Neural progenitor cell (in vitro differentiated cells): Measurements from ENCODE around the gene PHRF1. TPM values are rescaled to one million over a fixed set of nuclear protein-coding genes. Genes with fewer than 3 reads are reported as not detected.

Source experiments
- DNase-seq: peaks from one replicate; pipeline ENCODE4 v3.0.0-alpha.2; 2016; ENCODE audit warnings: low spot score
- H2AFZ ChIP-seq: fragments of 200-600 bp; sonication (generic); replicated peaks from 2 replicates; pipeline ENCODE4 v1.6.1; 2016; ENCODE audit warnings: antibody characterized with exemption
- H3F3A ChIP-seq: fragments of 200-600 bp; sonication (generic); 2 replicates; pipeline ENCODE4 v1.6.1; 2016; ENCODE audit warnings: antibody characterized with exemption, low read depth
- H3K27ac ChIP-seq: fragments of 200-600 bp; sonication (generic); 2 replicates; pipeline ENCODE4 v1.5.1; 2016; ENCODE audit warnings: mild to moderate bottlenecking
- H3K27me3 ChIP-seq: fragments of 200-600 bp; sonication (generic); 2 replicates; pipeline ENCODE4 v1.6.1; 2016; ENCODE audit warnings: mild to moderate bottlenecking, moderate library complexity
- H3K36me3 ChIP-seq: fragments of 200-600 bp; sonication (generic); 2 replicates; pipeline ENCODE4 v1.5.1; 2016
- H3K4me1 ChIP-seq: fragments of 200-600 bp; sonication (generic); 2 replicates; pipeline ENCODE4 v1.6.1; 2016; ENCODE audit warnings: mixed run types
- H3K4me2 ChIP-seq: fragments of 200-600 bp; sonication (generic); 2 replicates; pipeline ENCODE4 v1.6.1; 2016
- H3K4me3 ChIP-seq: fragments of 200-600 bp; sonication (generic); 2 replicates; pipeline ENCODE4 v1.5.1; 2016
- H3K79me2 ChIP-seq: fragments of 200-600 bp; sonication (generic); 2 replicates; pipeline ENCODE4 v1.6.1; 2016; ENCODE audit warnings: low read depth
- H3K9ac ChIP-seq: fragments of 200-600 bp; sonication (generic); 2 replicates; pipeline ENCODE4 v1.6.1; 2016
- H3K9me3 ChIP-seq: fragments of 200-600 bp; sonication (generic); 2 replicates; pipeline ENCODE4 v1.5.1; 2016; ENCODE audit warnings: low read depth
- H4K20me1 ChIP-seq: fragments of 200-600 bp; sonication (generic); 2 replicates; pipeline ENCODE4 v1.6.1; 2016; ENCODE audit warnings: low read depth
- H3K27ac Mint-ChIP-seq: 3 replicates; pipeline ENCODE4 v1.8.0; 2021; ENCODE audit warnings: mixed read lengths
- H3K27me3 Mint-ChIP-seq: 2 replicates; pipeline ENCODE4 v1.8.0; 2022; ENCODE audit warnings: low read depth, mild to moderate bottlenecking, inconsistent platforms, moderate library complexity, mixed read lengths; ENCODE audit not compliant: insufficient read depth
- H3K36me3 Mint-ChIP-seq: 3 replicates; pipeline ENCODE4 v1.8.0; 2021; ENCODE audit warnings: mixed read lengths
- H3K4me1 Mint-ChIP-seq: 3 replicates; pipeline ENCODE4 v1.8.0; 2021; ENCODE audit warnings: mixed read lengths
- H3K4me3 Mint-ChIP-seq: 3 replicates; pipeline ENCODE4 v1.8.0; 2021; ENCODE audit warnings: mild to moderate bottlenecking, moderate library complexity, mixed read lengths
- H3K9me3 Mint-ChIP-seq: 3 replicates; pipeline ENCODE4 v1.8.0; 2020; ENCODE audit warnings: mixed read lengths
- CTCF ChIP-seq: fragments of 200-600 bp; sonication (generic); IDR thresholded peaks from 2 replicates; pipeline ENCODE4 v1.5.1; 2017; ENCODE audit warnings: antibody characterized with exemption, mild to moderate bottlenecking
- EZH2 ChIP-seq: fragments of 200-600 bp; sonication (generic); IDR thresholded peaks from 2 replicates; pipeline ENCODE4 v1.6.1; 2017; ENCODE audit warnings: antibody characterized with exemption, mild to moderate bottlenecking, moderate library complexity
- EZH2phosphoT487 ChIP-seq: fragments of 200-600 bp; sonication (generic); IDR thresholded peaks from 2 replicates; pipeline ENCODE4 v1.6.1; 2017; ENCODE audit warnings: antibody characterized with exemption
- total RNA-seq: library from RNA; depleted of rRNA; stranded (reverse); fragments of >200 nt; gene quantifications from 2 replicates; pipeline ENCODE4 v1.2.3, GENCODE V29; 2015; ENCODE audit warnings: low replicate concordance

The PHRF1 gene
- total RNA-seq, 1 donor from 2014 or later, result 9.8 TPM

- Histone ChIP-seq H3K9me3 (no peaks in the 10 kb centered on the region), H3K36me3 (no peaks in the 10 kb centered on the region), H3K4me1 (peaks cover 5% of the 10 kb centered on the region), H3F3A (peaks cover 4% of the 10 kb centered on the region), H3K27ac (no peak overlapping the region), H3K4me3 (no peak overlapping the region), H3K79me2 (peaks cover 12% of the 10 kb centered on the region), H3K9ac (no peak overlapping the region), H2AFZ (no peak overlapping the region), H4K20me1 (peaks cover 23% of the 10 kb centered on the region), H3K27me3 (no peaks in the 10 kb centered on the region), H3K4me2 (no peak overlapping the region)
- H3K4me3 Mint-ChIP-seq, result no peak overlapping the region
- no peaks in the 10 kb centered on the region for H3K9me3 Mint-ChIP-seq
- TF ChIP-seq EZH2phosphoT487 (no peak), CTCF (no peak), EZH2 (no peak)
- H3K4me1 Mint-ChIP-seq, result no peaks in the 10 kb centered on the region
- no peak overlapping the region for H3K27ac Mint-ChIP-seq
- peaks cover 2% of the 10 kb centered on the region for H3K27me3 Mint-ChIP-seq
- DNase-seq, result no peak
- H3K36me3 Mint-ChIP-seq, result peaks cover 2% of the 10 kb centered on the region
These were observed 46.4 kb upstream of the PHRF1 start for GRCh38 chr11:529728-530411.

GRCh38 chr11:530960-531831 is 45.1 kb upstream of the PHRF1 start:
- Histone ChIP-seq H3F3A (peaks cover 10% of the 10 kb centered on the region), H3K36me3 (no peaks in the 10 kb centered on the region), H3K27me3 (peaks cover 3% of the 10 kb centered on the region), H3K4me1 (peaks cover 5% of the 10 kb centered on the region), H3K9me3 (no peaks in the 10 kb centered on the region), H4K20me1 (peaks cover 23% of the 10 kb centered on the region), H2AFZ (no peak overlapping the region), H3K27ac (no peak overlapping the region), H3K79me2 (peaks cover 13% of the 10 kb centered on the region), H3K4me2 (no peak overlapping the region), H3K9ac (no peak overlapping the region), H3K4me3 (no peak overlapping the region)
- Mint-ChIP-seq H3K9me3 (no peaks in the 10 kb centered on the region), H3K27ac (no peak overlapping the region), H3K4me1 (peaks cover 2% of the 10 kb centered on the region), H3K4me3 (no peak overlapping the region), H3K36me3 (peaks cover 2% of the 10 kb centered on the region), H3K27me3 (peaks cover 3% of the 10 kb centered on the region)
- DNase-seq, result no peak
- no peak for TF ChIP-seq CTCF
- TF ChIP-seq EZH2, result no peak
- TF ChIP-seq EZH2phosphoT487, result no peak

GRCh38 chr11:531919-532526 is 44.2 kb upstream of the PHRF1 start:
- H3K36me3 ChIP-seq, result no peaks in the 10 kb centered on the region
- peaks cover 5% of the 10 kb centered on the region for H3K4me1 ChIP-seq

More at GRCh38 chr11:531919-532526, 44.2 kb upstream of the PHRF1 start:
- peaks cover 13% of the 10 kb centered on the region for H3K79me2 ChIP-seq
- H3K9ac ChIP-seq, result no peak overlapping the region
- peaks cover 23% of the 10 kb centered on the region for H4K20me1 ChIP-seq
- Mint-ChIP-seq H3K36me3 (peaks cover 2% of the 10 kb centered on the region), H3K27me3 (peaks cover 4% of the 10 kb centered on the region), H3K27ac (no peak overlapping the region), H3K4me3 (peak overlapping the region; percentile 60), H3K9me3 (no peaks in the 10 kb centered on the region), H3K4me1 (peaks cover 5% of the 10 kb centered on the region)
- H3K4me3 ChIP-seq, result no peak overlapping the region
- H3K4me2 ChIP-seq, result no peak overlapping the region
- H3K27ac ChIP-seq, result no peak overlapping the region
- TF ChIP-seq EZH2 (no peak), CTCF (no peak)
- no peaks in the 10 kb centered on the region for H3K9me3 ChIP-seq
- peaks cover 12% of the 10 kb centered on the region for H3K27me3 ChIP-seq
- H2AFZ ChIP-seq, result no peak overlapping the region
- peaks cover 18% of the 10 kb centered on the region for H3F3A ChIP-seq
- no peak for DNase-seq
